Breast epithelium (tissue), 3 donors: ENCODE data around the gene WDR53.

Experiments
- CTCF ChIP-seq, 3 donors: fragments of 450-650 bp; IDR thresholded peaks; one replicate each; pipeline ENCODE4 v1.5.1; 2016 to 2017; ENCODE audit warnings: antibody characterized with exemption in 3 of 3, mild to moderate bottlenecking in 3 of 3, moderate library complexity in 3 of 3
- POLR2A ChIP-seq: fragments of 450-650 bp; IDR thresholded peaks from one replicate; pipeline ENCODE4 v1.6.1; 2016; ENCODE audit warnings: antibody characterized with exemption, mild to moderate bottlenecking, moderate library complexity
- POLR2AphosphoS5 ChIP-seq, 3 donors: sonication (generic); formaldehyde crosslinking; IDR thresholded peaks; one replicate each; pipeline ENCODE4 v1.6.1; 2017; ENCODE audit warnings: antibody characterized with exemption in 3 of 3

- TF ChIP-seq POLR2AphosphoS5 (IDR thresholded peaks at IDR 0.05) (no peak), POLR2A (no peak), CTCF (IDR thresholded peaks at IDR 0.05) (no peak)
Observed at GRCh38 chr3:196517162-196517800, 51.1 kb downstream of the WDR53 start.
